T1000 (cell line): ENCODE data around the gene PPP2R5E.
"Not testable (repeated sequence)": the region's sequence is repeated elsewhere in the genome, so short reads cannot be mapped to it uniquely, and the experiment has no call there.

Source experiments
- DNase-seq: peaks from one replicate; lab custom pipeline; 2025; ENCODE audit warnings: mixed read lengths; lab: John Stamatoyannopoulos, UW

The PPP2R5E gene

DNA sequence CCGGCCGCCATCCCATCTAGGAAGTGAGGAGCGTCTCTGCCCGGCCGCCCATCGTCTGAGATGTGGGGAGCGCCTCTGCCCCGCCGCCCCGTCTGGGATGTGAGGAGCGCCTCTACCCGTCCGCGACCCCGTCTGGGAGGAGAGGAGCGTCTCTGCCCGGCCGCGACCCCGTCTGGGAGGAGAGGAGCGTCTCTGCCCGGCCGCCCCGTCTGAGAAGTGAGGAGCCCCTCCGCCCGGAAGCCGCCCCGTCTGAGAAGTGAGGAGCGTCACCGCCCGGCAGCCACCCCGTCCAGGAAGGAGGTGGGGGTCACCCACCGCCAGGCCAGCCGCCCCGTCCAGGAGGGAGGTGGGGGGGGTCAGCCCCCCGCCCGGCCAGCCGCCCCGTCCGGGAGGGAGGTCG lies 20.7 kb downstream of the PPP2R5E start:
- not testable (repeated sequence) for DNase-seq

- DNase-seq = no peak
These were observed 25.8 kb downstream of the PPP2R5E start for GRCh38 chr14:63517354-63517753.

GRCh38 chr14:63515240-63515639 lies 27.9 kb downstream of the PPP2R5E start:
- no peak for DNase-seq

DNA sequence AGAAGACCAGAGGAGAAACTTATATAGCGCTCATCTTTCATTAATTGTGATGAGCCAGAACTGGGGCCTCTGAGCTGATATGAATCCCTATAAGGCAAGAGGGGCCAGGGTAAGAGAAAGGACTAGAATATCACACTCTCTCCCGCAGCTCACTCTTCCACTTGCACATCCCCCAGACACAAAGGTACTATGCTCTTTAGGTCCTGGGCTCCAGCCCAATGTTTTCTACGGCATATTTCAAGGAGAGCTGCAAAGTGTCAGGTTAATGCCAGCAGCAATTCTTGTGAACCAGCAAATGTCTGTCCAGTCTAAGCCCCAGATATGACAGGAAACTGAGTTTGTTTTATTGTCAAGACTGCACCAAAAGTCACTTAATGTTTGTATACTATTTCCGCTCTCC lies 29.4 kb downstream of the PPP2R5E start:
- DNase-seq = no peak

DNA sequence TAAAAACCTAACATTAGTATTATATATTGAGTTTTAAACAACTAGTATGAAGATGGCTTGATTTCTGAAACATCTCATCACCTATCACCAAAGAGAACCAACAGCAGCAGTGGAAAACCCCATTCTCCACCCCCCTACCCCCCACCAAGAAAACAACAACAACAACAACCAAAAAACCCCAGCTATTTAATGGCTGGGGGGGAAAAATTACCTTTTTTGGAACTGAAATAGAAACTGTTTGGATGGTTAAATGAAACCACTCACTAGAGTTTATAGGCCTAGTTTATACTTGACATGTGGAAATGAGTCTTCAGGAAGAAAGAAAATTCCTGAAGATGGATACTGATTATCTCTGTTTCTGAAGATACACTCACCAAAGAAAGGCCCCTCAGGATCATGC lies 30.3 kb downstream of the PPP2R5E start:
- DNase-seq = no peak

DNA sequence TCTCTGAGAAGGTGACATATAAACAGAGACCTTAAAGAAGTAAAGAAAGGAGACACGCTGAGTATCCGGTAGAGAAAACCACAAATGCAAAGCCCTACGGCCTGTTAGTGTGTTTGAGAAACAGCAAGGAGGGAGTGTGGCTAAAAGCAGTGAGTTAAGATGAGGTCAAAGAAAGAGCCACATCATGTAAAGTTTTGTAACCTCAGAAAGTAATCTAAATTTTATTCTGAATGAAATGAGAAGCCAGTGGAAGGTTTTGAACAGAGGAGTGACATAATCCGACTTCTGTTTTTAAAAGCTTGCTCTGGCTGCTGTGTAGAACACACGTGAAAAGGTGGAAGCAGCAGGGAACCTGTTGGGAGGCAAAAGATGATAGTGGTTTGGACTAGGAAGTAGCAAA lies 32.6 kb downstream of the PPP2R5E start:
- DNase-seq = no peak

GRCh38 chr14:63508033-63508432 lies 35.1 kb downstream of the PPP2R5E start:
- DNase-seq = no peak

DNA sequence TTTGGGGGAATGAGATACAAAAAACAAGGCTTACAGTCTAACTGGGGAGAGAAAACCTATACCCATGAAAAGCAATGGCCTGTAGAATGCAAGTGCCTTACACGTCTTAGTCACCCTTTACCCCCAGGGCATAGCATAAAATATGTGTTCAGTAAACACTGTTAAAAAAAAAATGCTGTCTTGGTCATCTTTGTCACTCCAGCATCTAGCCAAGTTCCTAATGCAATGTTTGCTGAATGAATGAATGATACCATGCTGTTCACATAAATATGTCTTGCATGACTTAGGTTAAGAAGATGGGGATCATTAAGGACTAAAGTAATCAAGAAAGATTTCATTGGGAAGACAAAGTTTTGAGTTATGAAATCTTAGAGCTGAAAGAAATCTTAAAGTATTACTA lies 38.5 kb downstream of the PPP2R5E start:
- peak; percentile 1 for DNase-seq

DNA sequence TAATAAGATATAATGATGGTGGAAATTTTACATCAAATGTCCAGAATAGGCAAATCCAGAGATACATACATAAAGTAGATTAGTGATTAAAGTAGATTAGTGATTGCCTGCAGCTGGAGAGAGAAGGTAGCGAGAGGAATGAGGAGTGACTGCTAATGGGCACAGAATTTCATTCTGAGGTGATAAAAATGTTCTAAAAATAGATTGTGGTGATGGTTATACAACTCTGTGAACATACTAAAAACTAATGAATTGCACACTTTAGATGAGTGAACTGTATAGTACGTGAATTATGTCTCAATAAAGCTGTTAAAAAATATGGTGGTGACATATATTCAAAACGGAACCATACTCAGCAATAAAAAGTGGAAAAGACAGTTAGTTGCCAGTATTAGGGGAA lies 41.7 kb downstream of the PPP2R5E start:
- no peak for DNase-seq

GRCh38 chr14:63499701-63500250 lies 43.4 kb downstream of the PPP2R5E start:
- DNase-seq = no peak

DNA sequence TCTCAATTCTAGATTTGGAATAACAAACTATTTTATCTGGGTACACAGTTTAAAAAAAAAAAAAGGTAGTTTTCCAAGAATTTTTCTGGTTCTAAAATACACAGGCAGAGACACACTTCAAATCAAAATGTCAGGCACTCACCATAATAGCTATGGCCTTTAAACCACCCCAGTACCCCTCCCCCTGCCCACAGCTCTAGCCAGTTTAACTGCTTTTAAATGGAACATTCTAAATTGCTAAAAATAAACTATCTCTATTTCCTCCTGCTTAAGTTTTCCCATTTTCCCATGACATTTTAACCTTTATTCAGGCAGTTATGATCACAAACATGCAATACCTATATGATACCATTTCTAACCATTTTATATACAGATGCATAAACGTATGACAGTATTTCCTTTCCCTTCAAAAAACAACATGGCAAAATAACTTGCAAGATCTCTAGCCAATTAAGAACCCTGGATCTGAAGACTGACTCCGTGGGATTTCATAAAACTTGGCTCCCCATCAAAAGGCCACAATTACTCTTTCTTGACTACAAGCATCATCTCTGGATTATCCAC lies 46.3 kb downstream of the PPP2R5E start:
- no peak for DNase-seq

DNA sequence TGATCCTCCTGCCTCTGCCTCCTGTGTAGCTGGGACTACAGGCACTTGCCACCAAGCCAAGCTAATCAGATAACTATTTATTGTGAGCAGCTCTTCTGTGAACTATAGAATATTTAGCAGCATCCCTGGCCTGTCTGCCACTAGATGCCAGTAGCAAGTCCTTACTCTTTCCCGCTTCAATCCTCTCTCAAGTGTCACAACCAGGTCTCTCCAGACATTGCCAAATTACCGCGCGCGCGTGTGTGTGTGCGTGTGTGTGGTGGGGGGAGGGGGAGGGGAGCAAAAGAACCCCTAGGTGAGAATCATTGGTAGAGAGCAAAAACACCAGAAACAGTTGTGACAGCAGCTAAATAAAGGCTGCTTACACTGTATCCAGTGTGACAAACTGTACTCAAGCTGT lies 49.9 kb downstream of the PPP2R5E start:
- DNase-seq = no peak

DNA sequence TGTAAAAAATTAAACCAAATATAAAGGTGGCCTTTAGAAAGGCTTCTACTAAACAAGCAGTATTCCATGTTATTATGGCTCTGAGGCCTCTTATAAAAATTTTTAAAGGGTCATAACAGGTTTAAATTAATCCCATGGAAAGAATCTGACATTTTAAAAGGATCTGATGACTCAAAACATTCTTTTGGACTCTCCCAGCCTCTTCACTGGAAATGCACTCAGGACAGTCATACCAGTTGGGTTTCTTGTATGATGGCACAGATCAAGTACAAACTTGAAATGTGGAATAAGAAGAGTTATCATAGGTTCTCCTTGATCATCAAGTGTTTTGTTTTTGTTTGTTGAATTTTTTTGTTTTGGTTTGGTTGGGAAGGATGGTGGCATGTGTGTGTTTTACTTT lies 50.8 kb downstream of the PPP2R5E start:
- no peak for DNase-seq

DNA sequence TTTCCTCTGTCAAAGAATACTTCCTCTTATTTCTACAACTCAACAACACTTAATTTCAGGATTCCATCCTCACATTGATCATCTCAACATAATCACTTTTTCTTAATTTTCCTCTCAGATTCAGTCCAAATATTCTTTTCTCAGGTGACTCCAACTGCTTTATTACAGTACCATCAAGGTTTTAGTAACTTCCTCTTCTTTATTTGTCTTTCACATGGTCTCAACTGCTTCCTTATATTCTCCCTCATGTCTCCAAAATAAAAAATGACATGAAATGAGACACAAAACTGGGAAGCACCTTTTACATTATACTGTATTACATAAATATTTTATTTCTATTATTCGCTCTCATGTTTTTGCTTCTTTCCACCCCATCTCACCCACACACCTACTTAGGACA lies 55.5 kb downstream of the PPP2R5E start:
- DNase-seq = no peak

DNA sequence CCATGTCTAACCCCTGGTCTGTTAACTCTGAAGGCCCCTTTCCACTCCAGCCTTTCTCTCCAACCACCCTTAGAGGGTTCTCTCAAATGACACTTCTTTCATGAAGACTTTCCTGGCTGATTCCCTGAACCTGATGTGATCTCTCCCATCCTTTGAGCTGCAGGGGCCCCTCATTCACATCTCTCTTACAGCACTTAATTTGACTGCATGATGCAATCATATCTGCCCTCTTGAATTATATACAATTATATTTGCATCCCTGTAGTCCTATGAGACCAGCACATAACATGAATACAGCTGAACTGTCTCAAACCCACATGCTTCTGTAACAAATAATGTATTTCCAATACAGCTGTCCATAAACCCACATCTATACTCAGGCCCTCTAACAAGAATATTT lies 56.4 kb downstream of the PPP2R5E start:
- no peak for DNase-seq

- no peak for DNase-seq
These were observed 59.9 kb downstream of the PPP2R5E start for GRCh38 chr14:63483315-63483714.

DNA sequence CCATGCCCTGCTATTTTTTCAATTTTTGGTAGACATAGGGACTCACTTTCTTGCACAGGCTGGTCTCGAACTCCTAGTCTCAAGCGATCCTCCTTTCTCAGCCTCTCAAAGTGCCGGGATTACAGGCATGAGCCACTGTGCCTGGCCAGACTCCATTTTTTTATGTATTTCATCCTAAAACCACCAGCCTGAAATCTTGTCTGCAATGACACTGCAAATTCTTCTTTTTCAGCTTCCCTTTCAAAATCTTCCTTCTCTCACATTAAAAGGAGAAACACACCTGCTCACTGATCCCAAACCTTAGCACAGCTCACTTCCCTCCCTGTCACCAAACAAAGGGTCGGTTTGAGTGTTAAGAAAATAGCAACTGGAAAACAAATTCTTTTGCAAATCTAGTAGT lies 62.6 kb downstream of the PPP2R5E start:
- DNase-seq = no peak

- no peak for DNase-seq
These were observed 64.7 kb downstream of the PPP2R5E start for GRCh38 chr14:63478437-63478852.

- DNase-seq = no peak
These were observed 65.2 kb downstream of the PPP2R5E start for GRCh38 chr14:63478010-63478409.

DNA sequence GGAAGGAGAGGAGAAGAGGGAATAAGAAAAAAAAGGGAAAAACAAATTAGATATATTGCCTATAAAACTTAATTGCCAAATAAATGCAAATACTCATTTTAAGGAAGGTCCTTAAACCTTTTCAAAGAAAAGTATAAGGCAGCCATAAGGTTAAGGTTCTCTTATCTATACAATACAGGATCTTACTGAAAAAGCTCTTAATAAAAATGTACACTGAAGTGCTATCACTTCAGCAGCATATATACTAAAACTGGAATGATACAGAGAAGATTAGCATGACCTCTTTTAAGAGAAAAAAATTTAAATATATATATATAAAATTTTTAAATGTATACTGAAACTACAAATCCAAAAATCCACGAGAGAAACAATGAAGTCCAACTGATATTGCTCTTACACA lies 65.6 kb downstream of the PPP2R5E start:
- DNase-seq = no peak

- DNase-seq = no peak
These were observed 67.4 kb downstream of the PPP2R5E start for GRCh38 chr14:63475761-63476160.

DNA sequence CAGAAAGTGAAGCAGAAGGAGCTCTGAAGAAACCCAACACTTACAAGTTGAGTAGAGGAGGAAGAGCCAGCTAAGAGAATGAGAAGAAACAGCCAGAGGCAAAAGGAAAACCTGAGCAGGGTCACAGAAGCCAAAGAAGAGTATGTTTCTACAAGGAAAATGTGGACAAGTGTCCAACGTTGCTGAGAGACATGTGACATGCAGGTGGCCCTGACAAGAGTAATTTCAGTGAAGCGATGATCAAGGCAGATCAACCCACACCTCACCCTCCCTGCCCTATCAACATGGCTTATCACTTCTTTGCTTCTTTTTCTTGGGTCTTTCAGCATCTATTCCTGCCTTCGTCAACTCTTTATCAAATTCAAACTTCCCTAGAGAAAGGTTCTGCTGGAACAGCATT lies 68.3 kb downstream of the PPP2R5E start:
- DNase-seq = no peak

DNA sequence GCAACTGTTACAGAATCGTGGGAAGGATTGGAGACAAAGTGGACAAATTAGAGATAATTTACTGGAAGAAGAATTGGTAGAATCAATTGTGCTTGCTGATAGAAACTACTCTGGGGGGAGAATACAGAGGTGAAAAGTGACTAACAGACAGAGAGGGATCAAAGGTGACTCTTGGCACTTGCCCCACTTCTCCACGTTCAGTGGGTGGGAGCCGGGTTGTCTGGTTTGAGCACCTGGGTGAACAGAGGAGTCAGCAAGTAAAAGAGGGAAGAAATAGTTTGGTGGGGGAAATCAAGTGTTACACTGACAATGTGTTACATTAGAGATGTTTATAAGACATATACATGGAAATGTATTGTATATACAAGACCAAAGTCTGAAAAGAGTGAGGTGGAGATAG lies 69.1 kb downstream of the PPP2R5E start:
- DNase-seq = no peak

- DNase-seq = no peak
These were observed 70.0 kb downstream of the PPP2R5E start for GRCh38 chr14:63472986-63473788.
